Measurements from ENCODE around the gene STXBP3. TPM values are rescaled to one million over a fixed set of nuclear protein-coding genes. Genes with fewer than 3 reads are reported as not detected.

STXBP3 gene
- total and polyA plus RNA-seq, 9 of the 15 experiments (the other 6 are each of a cell fraction or from before 2014, with no cell fraction given): 32.5 to 52.5 (median 39.2) TPM

DNA sequence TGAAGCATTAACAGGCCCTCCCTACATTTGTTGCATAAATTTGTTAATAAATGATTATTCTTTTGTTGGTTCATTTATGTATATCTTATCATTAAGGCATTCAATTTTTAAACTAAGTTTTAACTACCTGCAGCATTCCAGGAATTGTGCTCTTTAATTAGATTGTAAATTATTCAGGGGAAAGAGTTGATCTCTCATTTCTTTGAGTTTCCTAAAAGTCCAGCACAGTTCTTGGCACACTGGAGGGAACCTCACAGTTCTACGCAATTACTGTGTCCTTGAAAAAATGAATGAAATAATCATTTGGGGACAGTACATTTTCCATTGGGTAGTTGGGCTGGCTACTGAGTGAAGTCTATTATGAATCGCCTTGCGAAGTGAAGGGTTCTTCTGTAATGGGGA is 493 bp upstream of the STXBP3 start (continued):
- TF ChIP-seq DIDO1 (tag; IDR thresholded peaks at IDR 0.05; ENCODE audit: low read depth): 0 out of 2 replicates have a peak, but pooled peaks have one; percentile 17
- no peak for TF ChIP-seq ZNF146 (CRISPR knock-in tag; IDR thresholded peaks at IDR 0.05; ENCODE audit: unreplicated experiment)
- TF ChIP-seq ZNF668 (CRISPR knock-in tag; IDR thresholded peaks at IDR 0.05): 0 out of 2 replicates have a peak, but pooled peaks have one; percentile 19
- TF ChIP-seq FOXM1 (IDR thresholded peaks at IDR 0.05; ENCODE audit: low read depth): no peak
- no peak for TF ChIP-seq FOXM1 (CRISPR knock-in tag; IDR thresholded peaks at IDR 0.05; ENCODE audit: low read depth)
- no peak for TF ChIP-seq SMARCA4 (IDR thresholded peaks at IDR 0.05)
- no peak for TF ChIP-seq U2AF2 (optimal IDR thresholded peaks at IDR 0.05; ENCODE audit: low read depth, low read length)
- TF ChIP-seq, protein P1, sequence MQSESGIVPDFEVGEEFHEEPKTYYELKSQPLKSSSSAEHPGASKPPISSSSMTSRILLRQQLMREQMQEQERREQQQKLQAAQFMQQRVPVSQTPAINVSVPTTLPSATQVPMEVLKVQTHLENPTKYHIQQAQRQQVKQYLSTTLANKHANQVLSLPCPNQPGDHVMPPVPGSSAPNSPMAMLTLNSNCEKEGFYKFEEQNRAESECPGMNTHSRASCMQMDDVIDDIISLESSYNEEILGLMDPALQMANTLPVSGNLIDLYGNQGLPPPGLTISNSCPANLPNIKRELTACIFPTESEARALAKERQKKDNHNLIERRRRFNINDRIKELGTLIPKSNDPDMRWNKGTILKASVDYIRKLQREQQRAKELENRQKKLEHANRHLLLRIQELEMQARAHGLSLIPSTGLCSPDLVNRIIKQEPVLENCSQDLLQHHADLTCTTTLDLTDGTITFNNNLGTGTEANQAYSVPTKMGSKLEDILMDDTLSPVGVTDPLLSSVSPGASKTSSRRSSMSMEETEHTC (IDR thresholded peaks at IDR 0.05): 0 out of 2 replicates have a peak, but pooled peaks have one; percentile 7
- no peak for TF ChIP-seq XRCC3 (IDR thresholded peaks at IDR 0.05)
- 0 out of 2 replicates have a peak, but pooled peaks have one; percentile 15 for TF ChIP-seq FOXJ2 (tag; IDR thresholded peaks at IDR 0.05)
- TF ChIP-seq, protein P2, sequence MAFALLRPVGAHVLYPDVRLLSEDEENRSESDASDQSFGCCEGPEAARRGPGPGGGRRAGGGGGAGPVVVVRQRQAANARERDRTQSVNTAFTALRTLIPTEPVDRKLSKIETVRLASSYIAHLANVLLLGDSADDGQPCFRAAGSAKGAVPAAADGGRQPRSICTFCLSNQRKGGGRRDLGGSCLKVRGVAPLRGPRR (CRISPR knock-in tag; IDR thresholded peaks at IDR 0.05): peak; percentile 76; the same call in 1 of the 2 replicates
- peak; percentile 28; the same call in 1 of the 2 replicates for TF ChIP-seq TEAD2 (tag; IDR thresholded peaks at IDR 0.05)
- no peak for TF ChIP-seq ZNF217 (CRISPR knock-in tag; IDR thresholded peaks at IDR 0.05)
- TF ChIP-seq ZKSCAN1 (IDR thresholded peaks at IDR 0.05; ENCODE audit: low read depth, low read length): no peak
- TF ChIP-seq ZSCAN32 (CRISPR knock-in tag; IDR thresholded peaks at IDR 0.05): peak; percentile 55; the same call in 1 of the 2 replicates
- peak; percentile 69; the same call in 1 of the 2 replicates for TF ChIP-seq ZHX1 (conservative IDR thresholded peaks at IDR 0.05; ENCODE audit: low read length)
- TF ChIP-seq IFI16 (CRISPR knock-in tag; IDR thresholded peaks at IDR 0.05): 0 out of 2 replicates have a peak, but pooled peaks have one; percentile 35
- 0 out of 2 replicates have a peak, but pooled peaks have one; percentile 19 for TF ChIP-seq HES1 (IDR thresholded peaks at IDR 0.05; ENCODE audit: low read depth)
- no peak for TF ChIP-seq HNRNPH1 (optimal IDR thresholded peaks at IDR 0.05; ENCODE audit: low read depth, low read length)
- no peak for TF ChIP-seq POU5F1 (IDR thresholded peaks at IDR 0.05; ENCODE audit: borderline replicate concordance, low read depth, low read length, partially characterized antibody)
- 0 out of 2 replicates have a peak, but pooled peaks have one; percentile 31 for TF ChIP-seq HSF4 (CRISPR knock-in tag; IDR thresholded peaks at IDR 0.05; ENCODE audit: borderline replicate concordance)
- TF ChIP-seq CHD4 (IDR thresholded peaks at IDR 0.05; ENCODE audit: insufficient read depth, insufficient replicate concordance, low read depth, low read length, poor library complexity, severe bottlenecking): peak; percentile 92
- TF ChIP-seq SMARCC2 (IDR thresholded peaks at IDR 0.05; ENCODE audit: low read depth): 0 out of 2 replicates have a peak, but pooled peaks have one; percentile 19
- peak; percentile 54; the same call in 1 of the 2 replicates for TF ChIP-seq ZNF324 (CRISPR knock-in tag; IDR thresholded peaks at IDR 0.05)
